GM18498 (cell line): ENCODE results near the gene MON2.
"Not testable (repeated sequence)": the region's sequence is repeated elsewhere in the genome, so short reads cannot be mapped to it uniquely, and the experiment has no call there.

Experiments
- ATAC-seq: cut with Tn5 transposase; IDR thresholded peaks from one replicate; pipeline ENCODE4 v1.9.1; 2021; ENCODE audit warnings: mild to moderate bottlenecking, moderate library complexity; ENCODE audit not compliant: unreplicated experiment

Gene MON2, protein sequence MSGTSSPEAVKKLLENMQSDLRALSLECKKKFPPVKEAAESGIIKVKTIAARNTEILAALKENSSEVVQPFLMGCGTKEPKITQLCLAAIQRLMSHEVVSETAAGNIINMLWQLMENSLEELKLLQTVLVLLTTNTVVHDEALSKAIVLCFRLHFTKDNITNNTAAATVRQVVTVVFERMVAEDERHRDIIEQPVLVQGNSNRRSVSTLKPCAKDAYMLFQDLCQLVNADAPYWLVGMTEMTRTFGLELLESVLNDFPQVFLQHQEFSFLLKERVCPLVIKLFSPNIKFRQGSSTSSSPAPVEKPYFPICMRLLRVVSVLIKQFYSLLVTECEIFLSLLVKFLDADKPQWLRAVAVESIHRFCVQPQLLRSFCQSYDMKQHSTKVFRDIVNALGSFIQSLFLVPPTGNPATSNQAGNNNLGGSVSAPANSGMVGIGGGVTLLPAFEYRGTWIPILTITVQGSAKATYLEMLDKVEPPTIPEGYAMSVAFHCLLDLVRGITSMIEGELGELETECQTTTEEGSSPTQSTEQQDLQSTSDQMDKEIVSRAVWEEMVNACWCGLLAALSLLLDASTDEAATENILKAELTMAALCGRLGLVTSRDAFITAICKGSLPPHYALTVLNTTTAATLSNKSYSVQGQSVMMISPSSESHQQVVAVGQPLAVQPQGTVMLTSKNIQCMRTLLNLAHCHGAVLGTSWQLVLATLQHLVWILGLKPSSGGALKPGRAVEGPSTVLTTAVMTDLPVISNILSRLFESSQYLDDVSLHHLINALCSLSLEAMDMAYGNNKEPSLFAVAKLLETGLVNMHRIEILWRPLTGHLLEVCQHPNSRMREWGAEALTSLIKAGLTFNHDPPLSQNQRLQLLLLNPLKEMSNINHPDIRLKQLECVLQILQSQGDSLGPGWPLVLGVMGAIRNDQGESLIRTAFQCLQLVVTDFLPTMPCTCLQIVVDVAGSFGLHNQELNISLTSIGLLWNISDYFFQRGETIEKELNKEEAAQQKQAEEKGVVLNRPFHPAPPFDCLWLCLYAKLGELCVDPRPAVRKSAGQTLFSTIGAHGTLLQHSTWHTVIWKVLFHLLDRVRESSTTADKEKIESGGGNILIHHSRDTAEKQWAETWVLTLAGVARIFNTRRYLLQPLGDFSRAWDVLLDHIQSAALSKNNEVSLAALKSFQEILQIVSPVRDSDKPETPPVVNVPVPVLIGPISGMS (N-terminal part only)

DNA sequence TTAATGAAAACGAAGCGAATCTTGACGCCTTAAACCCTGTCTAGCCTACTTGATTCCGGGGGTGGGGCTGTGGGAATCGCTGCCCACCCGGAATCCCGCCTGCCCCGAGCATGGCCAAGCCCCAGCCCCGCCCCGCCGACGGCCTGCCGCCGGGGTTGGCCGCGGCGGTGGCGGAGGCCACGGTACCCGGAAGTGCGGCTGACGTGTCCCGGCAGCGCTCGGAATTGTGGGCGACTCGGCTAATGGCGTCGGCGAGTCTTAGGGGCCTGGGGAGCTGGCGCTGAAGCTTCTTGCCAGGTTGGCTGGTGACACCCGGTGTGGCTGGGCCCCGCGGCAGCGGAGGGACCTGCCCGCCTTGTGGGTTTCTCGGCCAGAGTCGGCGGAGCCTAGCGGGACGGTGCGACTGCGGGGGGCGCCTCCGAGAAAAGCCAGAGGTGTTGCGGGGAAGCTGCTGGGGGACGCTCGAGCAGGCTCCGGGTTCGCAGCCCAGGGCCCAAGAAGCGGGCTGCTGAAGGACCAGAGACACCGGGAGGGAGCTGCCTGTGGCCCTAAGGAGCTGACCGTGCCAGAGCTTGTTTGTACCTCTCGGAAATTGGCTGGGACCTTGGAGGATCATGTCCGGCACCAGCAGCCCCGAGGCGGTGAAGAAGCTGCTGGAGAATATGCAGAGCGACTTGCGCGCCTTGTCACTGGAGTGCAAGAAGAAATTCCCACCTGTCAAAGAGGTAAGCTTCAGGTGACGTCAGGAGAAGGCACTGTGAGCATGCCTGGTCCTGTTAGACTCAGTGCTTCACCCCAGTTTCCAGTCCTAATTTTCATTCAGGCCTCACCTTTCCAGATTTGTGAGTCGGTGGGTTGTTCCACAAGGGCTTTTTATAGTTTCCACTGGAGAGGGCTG lies at the start of gene MON2:
Gene MON2 (plus strand): TSS at position 233 of the 898 bp plus-strand sequence. CDS start 382 bp downstream, at position 615.
- peak; percentile 99 for ATAC-seq

DNA sequence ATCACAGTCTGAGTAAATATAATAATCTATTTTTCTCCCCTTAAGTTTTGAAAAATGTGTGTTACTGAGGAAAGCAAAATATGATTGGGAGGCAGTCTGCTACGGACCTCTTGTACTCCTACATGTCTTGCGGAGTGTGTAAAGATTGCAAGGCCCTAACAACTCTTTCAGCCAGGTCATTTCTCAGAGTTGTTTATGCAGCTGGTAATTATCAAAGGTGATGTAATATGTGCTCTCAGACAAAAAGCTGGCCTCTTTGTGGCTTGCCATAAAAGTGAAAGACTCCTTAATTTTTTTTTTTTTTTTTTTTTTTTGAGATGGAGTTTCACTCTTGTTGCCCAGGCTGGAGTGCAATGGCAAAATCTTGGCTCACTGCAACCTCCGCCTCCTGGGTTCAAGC lies 40.5 kb upstream of the MON2 start:
- no peak for ATAC-seq

DNA sequence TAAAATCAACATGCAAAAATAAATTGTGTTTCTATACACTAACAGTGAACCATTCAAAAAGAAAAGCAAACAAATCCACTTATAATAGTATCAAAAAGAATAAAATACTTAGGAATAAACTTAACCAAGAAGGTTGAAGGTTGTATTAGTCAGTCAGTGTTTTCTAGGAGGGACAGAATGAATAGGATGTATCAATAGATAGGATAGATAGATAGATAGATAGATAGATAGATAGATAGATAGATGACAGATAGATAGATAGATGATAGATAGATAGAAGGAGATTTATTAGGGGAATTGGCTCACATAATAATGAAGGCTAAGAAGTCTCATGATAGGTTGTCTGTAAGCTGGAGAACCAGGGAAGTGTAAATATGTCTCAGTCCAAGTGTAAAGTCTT lies 37.2 kb upstream of the MON2 start:
- no peak for ATAC-seq

DNA sequence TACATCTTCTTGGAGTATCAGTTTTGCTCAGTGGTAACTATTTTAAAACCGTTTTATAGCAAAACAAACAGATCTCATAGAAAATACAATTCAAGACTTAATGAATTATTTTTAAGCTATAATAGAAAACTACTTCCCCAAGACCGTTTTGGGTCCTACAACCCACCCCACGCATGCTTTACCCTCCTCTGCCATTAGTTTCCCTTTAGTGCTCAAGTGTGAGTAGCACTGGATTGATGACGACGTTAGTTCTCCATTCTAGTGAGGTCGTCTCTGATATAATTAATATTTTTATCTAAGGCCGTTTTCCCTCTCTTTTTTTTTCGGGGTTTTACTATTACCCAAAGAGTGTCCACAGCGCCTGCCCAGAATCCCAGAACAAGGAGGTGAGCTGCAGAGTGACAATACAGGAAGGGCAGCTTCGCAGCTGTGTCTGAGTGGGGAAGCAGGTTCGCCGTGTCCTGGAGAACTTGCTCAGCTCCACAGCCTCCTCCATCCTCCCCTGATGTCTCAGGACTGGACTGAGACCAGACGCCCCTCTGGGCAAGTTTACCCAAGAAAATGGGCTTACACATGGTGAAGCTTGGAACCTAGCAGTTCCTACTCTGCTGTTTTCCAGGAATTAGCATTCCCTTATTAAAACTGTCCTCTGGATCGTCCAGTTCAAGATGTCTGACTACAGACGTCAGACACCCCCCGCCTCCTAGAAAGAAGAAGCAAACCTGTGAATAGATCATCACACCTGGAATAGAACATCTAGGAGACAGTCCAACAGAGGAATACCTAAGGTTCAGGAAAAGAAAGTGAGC lies 31.9 kb upstream of the MON2 start:
- peak; percentile 36 for ATAC-seq

DNA sequence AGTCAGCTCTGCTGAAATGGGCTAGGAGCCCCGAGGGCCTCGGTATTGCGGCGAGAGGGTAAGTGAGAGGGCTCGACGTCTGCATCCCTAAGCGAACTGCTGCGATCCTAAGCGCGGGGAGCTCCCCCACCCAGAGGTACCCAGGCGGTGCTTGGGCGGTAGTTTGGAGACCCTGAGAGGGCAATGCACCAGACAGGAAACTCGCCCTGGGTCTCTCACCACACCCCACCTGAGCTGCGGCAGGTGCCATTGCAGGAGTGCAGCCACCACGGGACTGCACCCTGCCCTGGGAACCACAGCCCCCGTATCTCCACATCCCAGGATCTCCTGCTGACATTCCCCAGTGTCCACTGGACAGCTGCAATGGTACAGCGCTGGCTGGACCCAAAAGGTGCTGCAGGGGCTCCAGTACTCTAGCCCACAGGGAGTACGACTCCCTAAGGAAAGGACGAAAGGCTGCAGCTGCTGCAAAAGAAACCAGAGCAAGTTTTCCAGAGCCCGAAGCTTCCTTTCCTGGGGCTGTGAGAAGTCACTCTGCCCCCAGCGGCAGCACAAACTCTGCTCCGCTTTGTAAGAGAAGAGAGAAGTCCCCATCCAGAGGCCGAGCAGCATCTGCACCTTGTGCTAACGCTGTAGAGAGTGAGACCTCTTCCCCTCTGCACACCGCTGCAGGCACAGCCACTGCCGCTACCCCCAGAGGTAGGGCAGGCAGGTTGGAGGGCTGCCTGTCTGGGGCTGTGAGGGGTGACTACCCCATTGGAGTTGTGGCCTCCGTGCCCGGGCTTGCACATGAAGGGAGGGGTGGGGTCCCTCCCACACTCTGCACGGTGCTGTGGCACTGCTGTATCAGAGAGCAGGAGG lies 31.1 kb upstream of the MON2 start:
- ATAC-seq: peak; percentile 66

DNA sequence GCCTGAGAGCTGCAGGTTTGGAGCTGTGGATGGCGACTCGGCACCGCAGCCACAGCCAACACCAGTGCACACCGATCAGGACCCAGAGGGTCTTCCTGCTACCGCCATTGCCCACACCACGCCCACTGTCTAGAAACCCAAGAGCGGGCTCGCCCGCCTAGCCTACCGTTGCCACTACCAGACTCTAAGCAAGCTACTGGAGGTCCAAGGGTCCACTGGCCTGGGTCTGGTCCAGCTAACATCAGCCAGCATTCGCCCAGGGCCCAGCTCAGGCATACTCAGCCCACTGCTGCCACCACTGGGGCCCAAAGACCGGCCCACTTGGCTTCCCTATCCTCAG lies 30.5 kb upstream of the MON2 start:
- no peak for ATAC-seq

DNA sequence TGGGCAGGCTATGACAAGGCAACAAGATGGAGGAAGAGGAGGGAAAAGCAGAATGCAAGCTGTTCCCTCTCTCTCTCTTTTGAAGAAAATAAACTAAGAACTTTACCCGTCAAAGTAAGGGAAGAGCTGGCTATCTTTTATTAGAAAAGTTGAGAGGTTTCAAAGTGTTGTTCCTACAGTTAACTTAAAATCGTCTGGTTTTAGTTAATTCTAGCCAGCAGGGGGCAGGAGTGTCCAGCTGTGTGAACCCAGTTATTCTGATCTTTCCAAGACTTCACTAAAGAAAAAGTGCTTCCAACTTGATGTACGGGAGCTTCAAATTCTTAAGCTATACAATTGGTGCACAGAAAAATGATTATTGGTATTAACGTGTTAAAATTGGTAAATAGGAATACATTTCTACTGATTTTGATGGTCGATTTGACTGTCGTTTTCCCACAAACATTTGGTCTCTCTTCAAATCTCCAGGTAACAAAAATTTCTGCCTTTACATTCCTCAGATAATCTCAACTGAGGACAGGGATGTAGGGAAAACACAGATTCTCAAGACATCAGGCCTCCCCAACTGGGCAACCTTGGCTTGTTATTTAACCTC lies 28.4 kb upstream of the MON2 start:
- no peak for ATAC-seq

DNA sequence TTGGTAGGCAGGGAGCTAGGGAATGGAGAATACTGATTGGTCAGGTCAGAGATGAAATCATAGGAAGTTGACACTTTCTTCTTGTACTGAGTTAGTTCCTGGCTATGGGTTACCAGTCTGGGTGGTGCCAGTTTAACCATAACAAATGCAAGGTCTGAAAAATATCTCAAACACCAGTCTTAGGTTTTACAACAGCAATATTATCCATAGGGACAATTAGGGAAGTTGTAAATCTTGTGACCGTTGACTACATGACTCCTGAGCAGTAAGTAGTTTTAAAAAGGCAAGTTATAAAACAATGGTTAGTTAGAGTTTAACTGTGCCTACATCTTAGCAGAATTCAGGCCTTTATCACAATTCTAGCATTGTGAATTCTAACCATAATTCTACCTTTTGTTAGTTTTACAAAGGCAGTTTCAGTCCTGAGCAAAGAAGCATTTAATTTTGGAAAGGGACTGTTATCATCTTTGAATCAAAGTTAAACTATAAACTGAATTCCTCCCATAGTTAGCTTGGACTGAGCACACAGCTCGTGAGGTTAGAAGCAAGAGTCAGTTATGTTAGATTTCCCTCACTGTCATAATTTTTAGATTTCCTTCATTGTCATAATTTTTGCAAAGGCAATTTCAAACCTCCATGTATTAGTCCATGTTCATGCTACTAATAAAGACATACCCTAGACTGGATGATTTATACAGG lies 19.7 kb upstream of the MON2 start:
- no peak for ATAC-seq

DNA sequence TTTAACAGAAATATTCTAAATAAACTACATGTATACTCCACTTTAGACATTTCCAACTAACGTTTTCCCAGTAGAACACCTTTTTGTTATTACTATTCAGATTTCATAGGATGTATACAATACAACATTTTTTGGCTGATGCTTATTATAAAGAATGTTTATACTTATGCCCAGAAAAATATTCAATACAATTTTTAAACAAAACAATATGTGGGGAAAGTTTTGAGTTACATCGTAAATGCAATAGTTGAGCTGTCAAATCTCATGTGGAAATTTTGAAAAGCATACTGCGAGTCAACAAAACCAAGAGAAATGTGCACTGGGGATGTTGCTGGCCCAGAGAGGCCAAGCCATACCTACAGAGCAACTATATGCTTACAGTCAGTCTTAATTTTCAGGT lies 18.2 kb upstream of the MON2 start:
- no peak for ATAC-seq

DNA sequence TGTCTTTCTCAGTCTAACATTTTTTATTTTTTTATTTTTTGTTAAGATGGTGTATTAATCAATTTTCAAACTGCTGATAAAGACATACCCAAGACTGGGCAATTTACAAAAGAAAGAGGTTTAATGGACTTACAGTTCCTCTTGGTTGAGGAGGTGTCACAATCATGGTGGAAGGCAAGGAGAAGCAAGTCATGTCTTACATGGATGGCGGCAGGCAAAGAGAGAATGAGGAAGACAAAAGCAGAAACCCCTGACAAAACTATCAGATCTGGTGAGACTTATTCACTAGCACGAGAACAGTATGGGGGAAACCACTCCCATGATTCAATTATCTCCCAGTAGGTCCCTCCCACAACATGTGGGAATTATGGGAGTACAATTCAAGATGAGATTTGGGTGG lies 11.2 kb upstream of the MON2 start:
- not testable (repeated sequence) for ATAC-seq

DNA sequence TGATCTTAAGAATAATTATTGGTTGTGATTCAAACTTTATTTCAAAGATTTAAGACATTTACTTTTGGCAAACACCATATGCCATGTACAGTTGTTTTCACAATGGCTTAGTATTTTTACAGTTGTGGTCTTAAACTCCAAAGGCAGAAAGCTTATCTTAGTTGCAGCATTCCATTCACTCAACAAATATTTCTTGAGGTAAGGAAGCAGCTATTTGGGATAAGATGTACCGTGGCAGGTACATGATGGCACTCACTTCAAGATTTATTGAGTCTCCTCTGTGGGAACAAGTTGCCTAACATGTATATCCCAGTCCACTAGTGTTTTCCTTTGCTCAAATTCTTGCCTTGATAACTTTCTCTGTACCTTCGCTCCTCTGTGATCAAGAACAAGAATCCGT lies 8.0 kb upstream of the MON2 start:
- no peak for ATAC-seq

DNA sequence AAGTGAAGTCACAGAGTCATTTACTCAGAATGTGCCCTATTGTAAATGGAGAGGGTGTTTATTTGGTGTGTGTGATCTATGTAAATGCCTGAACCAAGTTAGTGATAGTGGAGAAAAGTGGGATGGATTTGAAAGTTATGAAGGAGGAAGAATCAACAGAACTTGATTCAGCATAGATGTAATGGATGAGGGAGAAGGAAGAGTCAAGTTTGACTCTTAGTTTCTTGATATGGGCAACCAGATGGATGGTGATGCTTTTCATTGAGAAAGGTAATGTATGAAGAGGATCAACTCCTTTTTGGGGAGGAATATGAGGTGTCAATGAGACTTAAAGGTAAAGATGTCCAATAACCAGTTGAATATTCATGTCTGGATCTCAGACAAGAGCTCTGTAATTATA lies 6.7 kb upstream of the MON2 start:
- ATAC-seq: no peak

DNA sequence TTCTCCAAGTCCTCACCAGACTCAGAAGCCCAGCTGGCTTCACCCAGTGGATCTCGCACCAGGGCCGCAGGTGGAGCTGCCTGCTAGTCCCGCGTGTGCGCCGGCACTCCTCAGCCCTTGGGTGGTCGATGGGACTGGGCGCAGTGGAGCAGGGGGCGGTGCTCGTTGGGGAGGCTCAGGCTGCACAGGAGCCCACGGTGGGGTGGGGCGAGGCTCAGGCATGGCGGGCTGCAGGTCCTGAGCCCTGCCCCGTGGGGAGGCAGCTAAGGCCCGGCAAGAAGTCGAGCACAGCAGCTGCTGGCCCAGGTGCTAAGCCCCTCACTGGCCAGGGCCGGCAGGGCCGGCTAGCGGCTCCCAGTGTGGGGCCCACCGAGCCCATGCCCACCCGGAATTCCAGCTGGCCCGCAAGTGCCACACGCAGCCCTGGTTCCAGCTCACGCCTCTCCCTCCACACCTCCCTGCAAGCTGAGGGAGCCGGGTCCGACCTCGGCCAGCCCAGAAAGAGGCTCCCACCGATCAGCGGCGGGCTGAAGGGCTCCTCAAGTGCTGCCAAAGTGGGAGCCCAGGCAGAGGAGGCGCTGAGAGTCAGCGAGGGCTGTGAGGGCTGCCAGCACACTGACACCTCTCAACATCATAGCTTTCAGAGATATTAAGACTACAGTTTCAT lies 5.3 kb upstream of the MON2 start:
- not testable (repeated sequence) for ATAC-seq

DNA sequence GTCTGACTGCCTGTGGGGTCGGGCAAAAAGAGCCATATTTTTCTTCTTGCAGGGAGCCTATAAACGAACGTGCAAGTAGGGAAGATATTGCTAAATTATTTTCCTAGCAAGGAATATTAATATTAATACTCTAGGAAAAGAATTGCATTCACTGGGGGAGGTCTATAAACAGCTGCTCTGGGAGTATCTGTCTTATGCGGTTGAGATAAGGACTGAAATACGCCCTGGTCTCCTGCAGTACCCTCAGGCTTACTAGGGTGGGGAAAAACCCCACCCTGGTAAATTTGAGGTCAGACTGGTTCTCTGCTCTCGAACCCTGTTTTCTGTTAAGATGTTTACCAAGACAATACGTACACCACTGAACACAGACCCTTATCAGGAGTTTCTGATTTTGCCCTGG lies 3.4 kb upstream of the MON2 start:
- not testable (repeated sequence) for ATAC-seq

DNA sequence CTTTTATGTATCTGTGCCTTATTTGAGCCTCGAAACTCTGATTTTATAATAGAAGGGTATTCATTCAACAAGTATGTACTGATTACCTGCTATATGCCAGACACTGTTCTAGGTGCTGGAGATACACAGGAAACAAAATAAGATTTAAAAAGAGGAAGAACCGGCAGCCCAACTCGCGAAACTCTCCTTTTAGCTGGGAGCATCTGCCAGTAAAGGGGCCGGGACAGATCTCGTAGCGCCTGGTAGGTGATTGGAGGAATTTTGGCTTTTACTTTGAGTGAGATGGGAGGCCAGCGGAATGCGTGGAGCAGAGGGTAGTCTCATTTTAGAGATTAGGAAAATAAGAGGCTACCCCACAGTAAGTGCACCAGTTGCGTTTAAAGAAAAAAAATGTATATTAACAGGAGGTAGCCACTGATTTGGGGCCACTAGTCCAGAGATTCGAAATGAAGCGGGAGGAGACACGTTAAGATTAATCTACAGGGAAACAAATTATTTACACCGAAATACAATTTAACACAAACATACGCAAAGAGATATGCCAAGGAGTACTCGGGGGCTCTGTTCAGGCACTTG lies 520 bp upstream of the MON2 start:
- ATAC-seq: peak; percentile 31

DNA sequence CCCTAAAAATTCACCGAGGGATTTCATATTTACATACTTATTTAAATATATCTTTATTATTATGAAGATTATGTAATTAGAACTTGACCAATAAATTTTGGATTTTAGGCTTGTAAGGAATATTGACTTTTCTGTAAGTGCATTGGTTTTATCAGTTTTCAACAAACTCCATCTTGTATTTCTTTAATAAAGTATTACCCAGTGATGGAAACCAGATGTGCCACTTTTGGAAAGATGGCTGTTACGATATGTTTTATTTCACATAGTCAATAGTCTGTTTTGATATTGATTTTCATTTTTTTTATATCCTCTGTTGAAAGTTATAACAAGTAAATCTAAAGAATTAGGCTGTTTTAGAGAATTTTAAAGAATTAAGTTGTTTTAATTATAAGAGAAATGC lies 1.8 kb downstream of the MON2 start:
- ATAC-seq: no peak

DNA sequence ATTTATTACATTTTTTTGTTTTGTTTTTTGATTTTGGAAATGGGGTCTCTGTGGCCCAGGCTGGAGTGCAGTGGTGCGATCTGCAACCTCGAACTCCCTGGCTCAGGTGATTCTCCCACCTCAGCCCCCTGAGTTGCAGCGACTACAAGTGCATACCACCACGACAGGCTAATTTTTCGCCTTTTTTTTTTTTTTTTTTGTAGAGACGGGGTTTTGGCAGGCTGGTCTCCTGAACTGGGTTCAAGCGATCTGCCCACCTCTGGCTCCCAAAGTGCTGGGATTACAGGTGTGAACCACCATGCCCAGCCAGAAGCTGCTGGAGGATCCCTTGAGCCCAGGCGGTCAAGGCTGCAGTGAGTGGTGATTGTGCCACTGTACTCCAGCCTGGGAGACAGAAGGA lies 2.3 kb downstream of the MON2 start:
- ATAC-seq: no peak
